ENCODE measurements around the gene CDHR5.

Gene CDHR5

DNA sequence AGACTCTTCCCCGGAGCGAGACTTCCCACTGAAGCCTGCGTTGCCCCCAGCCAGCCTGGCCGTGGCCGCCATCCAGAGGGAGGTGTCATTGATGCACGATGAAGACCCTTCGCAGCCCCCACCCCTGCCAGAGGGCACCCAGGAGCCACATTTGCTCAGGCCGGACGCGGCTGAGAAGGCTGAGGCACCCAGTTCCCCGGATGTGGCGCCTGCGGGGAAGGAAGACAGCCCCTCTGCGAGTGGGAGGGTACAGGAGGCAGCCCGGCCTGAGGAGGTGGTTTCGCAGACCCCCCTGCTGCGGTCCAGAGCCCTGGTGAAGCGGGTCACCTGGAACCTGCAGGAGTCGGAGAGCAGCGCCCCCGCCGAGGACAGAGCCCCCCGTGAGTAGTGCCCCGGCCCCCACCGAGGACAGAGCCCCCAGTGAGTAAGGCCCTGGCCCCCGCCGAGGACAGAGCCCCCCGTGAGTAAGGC is 15.4 kb downstream of the CDHR5 start:
- DNase-seq: no peak

DNA sequence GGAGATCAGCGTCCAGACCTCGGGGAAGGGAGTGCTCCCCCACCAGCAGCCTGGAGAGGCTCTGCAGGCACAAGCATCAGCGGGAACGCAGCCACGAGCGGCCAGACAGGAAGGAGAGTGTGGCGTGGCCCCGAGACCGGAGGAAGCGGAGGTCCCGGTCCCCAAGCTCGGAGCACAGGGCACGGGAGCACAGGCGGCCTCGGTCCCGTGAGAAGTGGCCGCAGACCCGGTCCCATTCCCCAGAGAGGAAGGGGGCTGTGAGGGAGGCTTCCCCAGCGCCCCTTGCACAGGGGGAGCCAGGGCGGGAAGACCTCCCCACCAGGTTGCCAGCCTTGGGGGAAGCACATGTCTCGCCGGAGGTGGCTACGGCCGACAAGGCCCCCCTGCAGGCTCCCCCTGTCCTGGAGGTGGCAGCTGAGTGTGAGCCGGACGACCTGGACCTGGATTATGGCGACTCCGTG is 15.9 kb downstream of the CDHR5 start:
- no peak for DNase-seq

DNA sequence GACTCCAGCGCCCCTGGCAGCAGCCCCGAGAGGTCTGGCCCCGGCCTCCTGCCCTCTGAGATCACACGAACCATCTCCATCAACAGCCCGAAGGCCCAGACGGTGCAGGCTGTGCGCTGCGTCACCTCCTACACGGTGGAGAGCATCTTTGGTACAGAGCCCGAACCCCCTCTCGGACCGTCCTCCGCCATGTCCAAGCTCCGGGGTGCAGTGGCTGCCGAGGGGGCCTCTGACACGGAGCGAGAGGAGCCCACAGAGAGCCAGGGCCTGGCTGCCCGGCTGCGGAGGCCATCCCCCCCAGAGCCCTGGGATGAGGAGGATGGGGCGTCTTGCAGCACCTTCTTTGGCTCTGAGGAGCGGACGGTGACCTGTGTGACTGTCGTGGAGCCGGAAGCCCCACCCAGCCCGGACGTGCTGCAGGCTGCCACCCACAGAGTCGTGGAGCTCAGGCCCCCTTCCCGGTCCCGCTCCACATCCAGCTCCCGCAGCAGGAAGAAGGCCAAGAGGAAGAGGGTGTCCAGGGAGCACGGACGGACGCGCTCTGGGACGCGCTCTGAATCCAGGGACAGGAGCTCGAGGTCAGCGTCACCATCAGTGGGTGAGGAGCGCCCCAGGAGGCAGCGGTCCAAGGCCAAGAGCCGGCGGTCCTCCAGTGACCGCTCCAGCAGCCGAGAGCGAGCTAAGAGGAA is 16.6 kb downstream of the CDHR5 start:
- no peak for DNase-seq

GRCh38 chr11:607020-607780 is 17.6 kb downstream of the CDHR5 start:
- no peak for DNase-seq

- no peak for DNase-seq
These were observed 18.5 kb downstream of the CDHR5 start for GRCh38 chr11:606245-606644.

GRCh38 chr11:605286-606129 is 19.2 kb downstream of the CDHR5 start:
- DNase-seq: no peak

- DNase-seq: no peak
These were observed 21.6 kb downstream of the CDHR5 start for GRCh38 chr11:603154-603553.

DNA sequence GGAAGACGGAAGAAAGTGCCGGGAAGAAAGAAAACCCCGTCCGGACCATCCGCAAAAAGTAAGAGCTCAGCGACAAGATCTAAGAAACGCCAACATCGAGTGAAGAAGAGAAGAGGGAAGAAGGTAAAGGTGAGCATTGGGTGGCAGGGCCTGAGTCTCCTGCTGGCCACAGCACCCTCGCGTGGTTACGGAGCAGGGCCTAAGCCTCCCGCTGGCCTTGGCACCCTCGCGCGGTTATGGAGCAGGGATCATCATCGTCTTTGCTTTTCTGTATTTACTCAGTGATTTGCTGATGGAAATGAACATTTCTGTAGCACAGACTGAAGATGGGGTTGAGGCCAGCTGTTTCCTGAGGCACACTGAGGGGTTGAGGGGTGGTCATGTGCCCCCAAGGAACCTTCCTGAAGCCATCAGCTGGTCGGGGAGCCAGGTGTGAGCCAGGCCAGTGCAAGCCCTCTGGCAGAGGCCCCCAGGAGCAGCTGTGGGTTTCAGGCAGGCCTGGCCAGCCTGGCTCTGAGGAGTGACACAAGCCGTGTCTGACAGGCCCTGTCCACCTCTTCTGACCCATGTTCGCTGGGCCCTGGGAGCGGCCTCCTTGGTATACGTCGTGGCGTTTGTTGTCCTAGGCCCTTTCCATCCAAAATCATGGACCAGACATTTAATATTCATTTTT is 23.0 kb downstream of the CDHR5 start:
- DNase-seq: no peak

DNA sequence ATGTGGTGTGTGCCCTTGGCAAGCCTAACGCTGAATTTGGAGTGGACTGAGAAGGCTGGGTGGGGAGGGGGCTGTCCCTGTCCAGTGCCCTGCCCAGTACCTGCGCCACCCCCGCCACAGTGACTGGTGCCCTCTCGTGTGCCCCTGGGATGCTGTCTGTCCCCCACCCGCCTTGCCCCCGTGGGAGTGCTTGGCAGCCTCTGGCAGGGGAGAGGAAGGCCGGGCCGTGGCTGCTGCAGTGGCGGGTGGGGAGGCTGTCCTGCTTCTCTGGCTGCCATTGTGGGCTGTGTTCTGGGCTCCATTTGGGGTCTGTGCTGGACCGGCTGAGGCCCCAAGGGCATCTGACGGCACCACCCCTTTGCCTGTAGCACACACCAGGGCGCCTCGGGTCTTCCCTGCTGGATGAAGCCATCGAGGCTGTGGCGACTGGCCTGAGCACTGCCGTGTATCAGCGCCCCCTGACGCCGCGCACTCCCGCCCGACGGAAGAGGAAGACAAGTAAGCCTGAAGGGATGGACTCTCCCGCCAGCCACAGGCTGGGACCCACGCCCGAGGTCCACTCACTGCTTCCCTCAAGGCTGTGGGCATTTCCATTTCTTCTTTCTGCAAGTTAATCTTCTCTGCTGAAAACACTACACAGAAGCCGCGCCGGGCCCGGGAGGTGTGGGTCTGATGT is 26.6 kb downstream of the CDHR5 start:
- DNase-seq: no peak

DNA sequence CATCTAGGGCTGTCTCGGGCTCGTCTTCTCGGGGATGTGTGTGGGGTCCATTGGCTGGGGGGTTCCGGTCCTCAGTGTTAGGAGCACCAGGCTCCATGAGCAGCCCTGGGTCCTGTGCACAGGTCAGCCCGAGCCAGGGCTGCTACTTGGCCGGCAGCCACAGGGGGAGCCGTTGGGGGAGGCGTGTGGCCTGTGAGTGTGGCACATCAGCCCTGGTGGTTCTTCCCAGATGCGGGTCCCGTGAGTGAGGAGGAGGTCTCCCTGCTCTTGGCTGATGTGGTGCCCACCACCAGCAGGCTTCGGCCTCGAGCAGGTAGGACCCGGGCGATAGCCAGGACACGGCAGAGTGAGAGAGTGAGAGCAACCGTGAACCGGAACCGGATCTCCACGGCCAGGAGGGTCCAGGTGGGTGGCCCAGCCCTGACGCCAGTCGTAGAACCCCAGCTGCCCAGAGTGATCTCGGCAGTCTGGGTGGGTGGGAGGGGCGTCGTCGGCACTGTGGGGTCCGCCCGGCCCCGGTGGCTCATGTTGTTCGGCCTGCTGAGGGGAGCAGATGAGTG is 27.5 kb downstream of the CDHR5 start:
- DNase-seq: peak in 1 of 4 experiments; percentile 27

DNA sequence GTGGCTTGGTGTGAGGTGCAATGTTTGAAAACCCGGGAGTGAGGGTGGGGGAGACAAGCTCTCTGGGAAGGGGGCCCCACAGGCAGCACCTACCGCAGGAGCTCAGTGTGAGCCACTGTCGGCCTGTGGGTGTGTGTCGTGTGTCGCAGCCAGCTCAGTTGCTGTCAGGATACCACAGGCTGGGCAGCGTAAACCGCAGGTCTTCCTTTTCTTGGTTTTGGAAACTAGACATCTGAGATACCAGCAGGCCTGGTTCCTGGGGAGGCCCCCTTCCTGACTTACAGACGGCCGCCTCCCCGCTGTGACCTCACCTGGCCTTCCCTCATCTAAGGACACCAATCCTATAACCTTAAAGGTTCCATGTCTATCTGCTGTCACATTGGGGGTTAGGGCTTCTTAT is 28.4 kb downstream of the CDHR5 start:
- no peak for DNase-seq

DNA sequence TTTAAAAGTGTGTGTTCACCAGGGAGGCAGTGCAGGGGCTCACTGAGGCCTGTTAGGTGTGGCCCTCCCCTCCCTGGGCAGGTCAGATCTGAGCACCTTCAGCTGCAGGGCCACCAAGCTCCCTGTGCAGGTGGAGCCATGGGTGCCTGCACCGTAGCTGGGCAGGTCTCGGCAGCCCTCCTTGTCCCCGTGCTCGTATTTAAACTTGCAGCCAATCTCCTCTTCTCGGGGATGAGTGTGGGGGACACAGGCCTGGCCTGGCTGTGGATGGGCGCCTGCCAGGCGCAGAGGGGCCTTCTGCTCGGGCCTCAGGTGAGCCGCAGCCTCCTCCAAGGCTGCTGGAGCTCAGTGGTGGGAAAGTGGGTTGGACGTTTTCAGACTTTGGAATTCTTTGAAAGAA is 29.4 kb downstream of the CDHR5 start:
- no peak for DNase-seq

DNA sequence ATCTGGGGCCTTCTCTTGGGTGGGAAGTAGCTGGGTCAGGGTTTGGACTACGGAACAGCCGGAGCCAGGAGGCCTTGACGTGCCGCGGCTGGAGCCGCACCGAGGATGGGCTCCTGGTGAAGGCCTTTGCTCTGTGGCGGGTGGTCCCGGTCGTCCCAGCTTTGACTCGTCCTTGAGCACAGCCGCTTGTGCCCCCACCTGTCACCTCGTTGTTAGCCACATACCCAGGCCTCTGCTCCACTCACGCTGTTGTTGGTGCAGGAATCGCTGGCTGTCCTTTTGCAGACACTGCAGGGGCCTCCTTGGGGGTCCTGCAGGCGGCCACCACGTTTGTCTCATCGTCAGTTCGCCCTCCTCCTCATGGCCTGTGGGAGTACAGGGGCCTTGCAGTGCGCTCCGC is 31.4 kb downstream of the CDHR5 start:
- no peak for DNase-seq

- DNase-seq: no peak
These were observed 31.8 kb downstream of the CDHR5 start for GRCh38 chr11:592918-593317.

GRCh38 chr11:592501-592900 is 32.3 kb downstream of the CDHR5 start:
- DNase-seq: no peak

DNA sequence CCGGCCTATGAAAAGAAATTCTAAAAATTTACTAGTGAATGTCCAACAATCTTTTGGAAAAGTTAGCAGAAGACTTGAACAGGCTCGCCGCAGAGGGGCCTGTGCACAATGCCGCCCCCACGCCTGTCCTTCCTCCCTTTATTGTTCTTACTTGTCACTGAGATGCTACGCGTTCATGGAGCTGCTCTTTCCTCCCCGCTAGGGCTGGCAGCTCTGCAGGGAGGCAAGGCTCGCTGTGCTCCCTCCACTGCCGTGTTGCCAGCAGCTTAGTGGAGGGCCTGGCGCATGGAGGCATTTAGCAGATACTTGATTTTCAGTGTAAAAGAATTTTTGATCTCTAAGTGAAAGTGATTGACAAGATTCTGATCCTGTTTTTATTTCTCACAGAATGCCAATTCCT is 33.8 kb downstream of the CDHR5 start:
- DNase-seq: no peak

DNA sequence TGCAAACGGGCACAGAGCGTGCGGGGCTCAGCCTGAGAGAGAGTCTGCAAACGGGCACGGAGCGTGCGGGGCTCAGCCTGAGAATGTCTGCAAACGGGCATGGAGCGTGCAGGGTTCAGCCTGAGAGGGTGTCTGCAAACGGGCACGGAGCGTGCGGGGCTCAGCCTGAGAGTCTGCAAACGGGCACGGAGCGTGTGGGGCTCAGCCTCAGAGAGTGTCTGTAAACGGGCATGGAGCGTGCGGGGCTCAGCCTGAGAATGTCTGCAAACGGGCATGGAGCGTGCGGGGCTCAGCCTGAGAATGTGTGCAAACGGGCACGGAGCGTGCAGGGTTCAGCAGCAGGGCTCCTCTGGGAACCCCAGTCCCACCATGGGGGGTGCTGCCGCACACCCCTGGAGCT is 35.0 kb downstream of the CDHR5 start:
- no peak for DNase-seq

DNA sequence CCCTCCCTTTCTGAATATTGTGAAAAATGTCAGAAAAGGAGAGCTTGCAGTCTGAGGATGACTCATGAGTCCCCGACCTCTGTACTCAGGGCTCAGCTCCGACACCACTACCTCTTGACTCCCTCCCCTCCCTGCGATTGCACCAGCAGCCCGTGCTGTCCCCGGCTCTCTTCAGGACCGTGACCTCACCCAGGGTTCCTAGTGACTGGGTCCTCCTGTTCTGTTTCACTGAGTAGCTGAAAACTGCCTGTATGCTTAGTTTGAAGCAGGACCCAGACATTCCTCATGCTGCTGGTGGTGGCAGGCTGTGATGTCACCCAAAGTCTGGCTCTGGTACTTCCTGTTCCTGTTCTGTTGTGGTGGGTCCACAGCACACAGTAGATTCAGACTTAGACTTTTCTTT is 36.8 kb downstream of the CDHR5 start:
- DNase-seq: peak; percentile 92 to 96 (median 92)

- no peak for DNase-seq
These were observed 37.2 kb downstream of the CDHR5 start for GRCh38 chr11:587546-587945.

GRCh38 chr11:586376-587316 is 38.1 kb downstream of the CDHR5 start:
- peak in 2 of 4 experiments; percentile 28 to 39 for DNase-seq
